GM12891 (cell line): ENCODE measurements around the gene EDC4.

Source experiments
- PAX5 ChIP-seq: IDR thresholded peaks from 2 replicates; pipeline ENCODE4 v1.6.1; 2011; ENCODE audit warnings: low read length, moderate library complexity, mild to moderate bottlenecking; ENCODE audit not compliant: insufficient read depth, severe bottlenecking
- POLR2A ChIP-seq: IDR thresholded peaks from 2 replicates; pipeline ENCODE4 v1.6.1; 2011; ENCODE audit warnings: low read depth, low read length, control low read depth
- POLR2AphosphoS5 ChIP-seq: IDR thresholded peaks from 2 replicates; pipeline ENCODE4 v1.6.1; 2011; ENCODE audit warnings: low read depth, low read length, control low read depth
- POU2F2 ChIP-seq: IDR thresholded peaks from 2 replicates; pipeline ENCODE4 v1.6.1; 2011; ENCODE audit warnings: low read depth, mild to moderate bottlenecking, control low read depth, low read length, moderate library complexity
- TAF1 ChIP-seq: IDR thresholded peaks from 2 replicates; pipeline ENCODE4 v1.6.1; 2011; ENCODE audit warnings: low read depth, low read length, control low read depth

DNA sequence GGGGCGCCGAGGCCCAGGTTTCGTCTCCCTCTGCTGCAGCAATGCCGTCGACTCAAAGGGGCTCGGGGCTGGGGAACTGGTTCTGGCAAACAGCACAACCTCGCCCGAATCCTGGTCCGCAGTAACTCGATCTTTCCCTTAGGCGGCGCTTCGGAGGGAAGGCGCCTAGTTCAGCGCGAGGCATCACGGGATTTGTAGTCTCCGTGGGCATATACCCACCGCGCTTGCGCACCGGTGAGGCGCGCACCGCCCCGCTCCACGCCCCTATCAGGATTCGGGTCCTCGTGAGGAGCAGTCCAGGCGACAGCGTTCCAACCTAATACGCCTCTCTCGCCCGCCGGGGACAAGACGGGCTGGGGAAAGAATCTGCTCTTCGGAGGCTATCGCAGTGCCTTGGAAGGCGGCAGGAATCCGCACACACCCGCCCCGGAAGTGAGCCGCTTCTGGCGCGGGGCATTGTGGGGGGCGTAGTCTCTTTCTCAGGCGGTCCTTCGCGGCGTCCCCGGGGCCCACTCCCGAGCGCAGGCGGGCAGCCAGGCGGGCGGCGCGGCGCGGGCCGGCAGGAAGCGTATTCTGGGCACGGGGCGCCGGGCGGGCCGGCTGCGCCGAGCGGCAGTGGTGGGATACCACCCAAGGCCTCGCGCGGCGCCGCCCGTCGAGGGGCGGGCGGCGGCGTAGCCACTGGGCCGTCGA lies 30.9 kb upstream of the EDC4 start, which contains the start of gene THAP11:
- no peak for TF ChIP-seq POLR2A
- TF ChIP-seq POLR2AphosphoS5 = no peak
- TF ChIP-seq POU2F2 = 0 out of 2 replicates have a peak, but pooled peaks have one; percentile 17
- no peak for TF ChIP-seq PAX5
- TF ChIP-seq TAF1 = no peak
